Panc1 (cell line): ENCODE measurements around the gene PLBD1. TPM values are rescaled to one million over a fixed set of nuclear protein-coding genes. Genes with fewer than 3 reads are reported as not detected.

Source experiments
- ATAC-seq: fragments of 200-7000 bp; cut with Tn5 transposase; 2 replicates; pipeline ENCODE4 v1.9.1; 2020; ENCODE audit warnings: mild to moderate bottlenecking, moderate library complexity
- BruUV-seq: library from RNA; stranded (reverse); fragments of 400-500 nt; replicated peaks from 2 replicates; lab custom pipeline; 2021; lab: Mats Ljungman, UMichigan
- CTCF ChIA-PET: fragments of 300-600 bp; sonication (Branson Sonifier 250); formaldehyde crosslinking; loops from one replicate; lab custom pipeline; 2022; ENCODE audit warnings: antibody characterized with exemption; lab: Charles Lee
- POLR2A ChIA-PET: fragments of 300-600 bp; sonication (Branson Sonifier 250); formaldehyde crosslinking; loops from one replicate; lab custom pipeline; 2022; ENCODE audit warnings: antibody characterized with exemption; lab: Charles Lee
- DNase-seq: peaks from one replicate; pipeline ENCODE4 v3.0.0-alpha.2; 2010; ENCODE audit warnings: low read depth, low spot score
- H3K27ac ChIP-seq: 2 replicates; pipeline ENCODE4 v1.5.1; 2011; ENCODE audit warnings: mild to moderate bottlenecking, low read length, inconsistent platforms
- H3K27me3 ChIP-seq: fragments of 200-500 bp; sonication (Bioruptor generic); 2 replicates; pipeline ENCODE4 v1.6.0; 2014; ENCODE audit warnings: low read length, inconsistent platforms; ENCODE audit not compliant: control insufficient read depth, insufficient read depth
- H3K36me3 ChIP-seq: fragments of 200-500 bp; sonication (Bioruptor generic); 2 replicates; pipeline ENCODE4 v1.5.1; 2014; ENCODE audit warnings: inconsistent platforms, mild to moderate bottlenecking, low read length, moderate library complexity; ENCODE audit not compliant: control insufficient read depth, insufficient read depth
- H3K4me1 ChIP-seq: 2 replicates; pipeline ENCODE4 v1.5.1; 2011; ENCODE audit warnings: inconsistent platforms, mild to moderate bottlenecking, low read length, moderate library complexity; ENCODE audit not compliant: control insufficient read depth, insufficient read depth
- H3K4me3 ChIP-seq, 2 experiments: 2 replicates each; pipeline ENCODE4 v1.5.1; 2011 to 2012; ENCODE audit warnings: low read depth in 2 of 2, low read length in 2 of 2, mild to moderate bottlenecking in 2 of 2, inconsistent platforms in 1 of 2, moderate library complexity in 1 of 2
- H3K9me3 ChIP-seq: fragments of 200-500 bp; sonication (Bioruptor generic); 2 replicates; pipeline ENCODE4 v1.5.1; 2014; ENCODE audit warnings: low read depth, mild to moderate bottlenecking, inconsistent platforms, low read length, moderate library complexity; ENCODE audit not compliant: control insufficient read depth, insufficient read depth
- CTCF ChIP-seq: fragments of 450-650 bp; IDR thresholded peaks from 2 replicates; pipeline ENCODE4 v1.5.1; 2017; ENCODE audit warnings: mild to moderate bottlenecking
- POLR2AphosphoS5 ChIP-seq: IDR thresholded peaks from 2 replicates; pipeline ENCODE4 v1.6.1; 2012; ENCODE audit warnings: mild to moderate bottlenecking, low read depth, low read length, moderate library complexity
- SIN3A ChIP-seq: IDR thresholded peaks from 2 replicates; pipeline ENCODE4 v1.6.1; 2012; ENCODE audit warnings: low read depth, mild to moderate bottlenecking, low read length, moderate library complexity, borderline replicate concordance; ENCODE audit not compliant: insufficient read depth
- TCF7L2 ChIP-seq: IDR thresholded peaks from 2 replicates; pipeline ENCODE4 v1.6.1; 2011; ENCODE audit warnings: mild to moderate bottlenecking, low read depth, low read length, inconsistent platforms
- in situ Hi-C: cut with HindIII; loops from 2 replicates; pipeline ENCODE4 v1.10.0; 2016; ENCODE audit warnings: low sequenced_read_pairs, low pct_unique_long_range_greater_than_20kb
- intact Hi-C: fragments of 100-400 bp; cut with micrococcal nuclease; formaldehyde crosslinking; loops from one replicate; pipeline ENCODE4 v1.10.0; 2022; ENCODE audit not compliant: unreplicated experiment
- total RNA-seq: library from RNA; stranded (reverse); gene quantifications from one replicate; pipeline ENCODE4 v1.2.1, GENCODE V29; 2021; ENCODE audit not compliant: unreplicated experiment
- TF ChIP-seq, protein P1 (sequence below), 2 experiments: IDR thresholded peaks; 2 replicates each; pipeline ENCODE4 v1.6.1; 2011 to 2012; ENCODE audit warnings: low read depth in 2 of 2, control low read depth in 1 of 2, low read length in 1 of 2, mild to moderate bottlenecking in 1 of 2, moderate library complexity in 1 of 2; ENCODE audit not compliant: insufficient read depth in 1 of 2

PLBD1 gene
- total RNA-seq, 1 experiment from 2014 or later: 37.8 TPM

- Histone ChIP-seq H3K9me3 (peaks cover 6% of the 10 kb centered on the region; the same call in 1 of the 2 replicates), H3K4me3 (no peak overlapping the region), H3K36me3 (no peaks in the 10 kb centered on the region; the same call in 1 of the 2 replicates), H3K27ac (no peak overlapping the region), H3K27me3 (no peaks in the 10 kb centered on the region), H3K4me1 (no peaks in the 10 kb centered on the region)
- in situ Hi-C loops (no loop called here), intact Hi-C loops (no loop called here)
- ChIA-PET POLR2A (no interaction called here), CTCF (no interaction called here)
- DNase-seq (no peak), ATAC-seq (no peak)
- no TSS peak for BruUV-seq
- no peak for TF ChIP-seq SIN3A
- no peak for TF ChIP-seq POLR2AphosphoS5
- TF ChIP-seq TCF7L2: no peak
- TF ChIP-seq, protein P1, sequence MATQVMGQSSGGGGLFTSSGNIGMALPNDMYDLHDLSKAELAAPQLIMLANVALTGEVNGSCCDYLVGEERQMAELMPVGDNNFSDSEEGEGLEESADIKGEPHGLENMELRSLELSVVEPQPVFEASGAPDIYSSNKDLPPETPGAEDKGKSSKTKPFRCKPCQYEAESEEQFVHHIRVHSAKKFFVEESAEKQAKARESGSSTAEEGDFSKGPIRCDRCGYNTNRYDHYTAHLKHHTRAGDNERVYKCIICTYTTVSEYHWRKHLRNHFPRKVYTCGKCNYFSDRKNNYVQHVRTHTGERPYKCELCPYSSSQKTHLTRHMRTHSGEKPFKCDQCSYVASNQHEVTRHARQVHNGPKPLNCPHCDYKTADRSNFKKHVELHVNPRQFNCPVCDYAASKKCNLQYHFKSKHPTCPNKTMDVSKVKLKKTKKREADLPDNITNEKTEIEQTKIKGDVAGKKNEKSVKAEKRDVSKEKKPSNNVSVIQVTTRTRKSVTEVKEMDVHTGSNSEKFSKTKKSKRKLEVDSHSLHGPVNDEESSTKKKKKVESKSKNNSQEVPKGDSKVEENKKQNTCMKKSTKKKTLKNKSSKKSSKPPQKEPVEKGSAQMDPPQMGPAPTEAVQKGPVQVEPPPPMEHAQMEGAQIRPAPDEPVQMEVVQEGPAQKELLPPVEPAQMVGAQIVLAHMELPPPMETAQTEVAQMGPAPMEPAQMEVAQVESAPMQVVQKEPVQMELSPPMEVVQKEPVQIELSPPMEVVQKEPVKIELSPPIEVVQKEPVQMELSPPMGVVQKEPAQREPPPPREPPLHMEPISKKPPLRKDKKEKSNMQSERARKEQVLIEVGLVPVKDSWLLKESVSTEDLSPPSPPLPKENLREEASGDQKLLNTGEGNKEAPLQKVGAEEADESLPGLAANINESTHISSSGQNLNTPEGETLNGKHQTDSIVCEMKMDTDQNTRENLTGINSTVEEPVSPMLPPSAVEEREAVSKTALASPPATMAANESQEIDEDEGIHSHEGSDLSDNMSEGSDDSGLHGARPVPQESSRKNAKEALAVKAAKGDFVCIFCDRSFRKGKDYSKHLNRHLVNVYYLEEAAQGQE (IDR thresholded peaks at IDR 0.05; ENCODE audit: insufficient read depth in 1 of 2, low read depth in 2 of 2, low read length in 1 of 2): no peak
- TF ChIP-seq CTCF: no peak
These were observed 88.7 kb downstream of the PLBD1 start for GRCh38 chr12:14479004-14479403.

DNA sequence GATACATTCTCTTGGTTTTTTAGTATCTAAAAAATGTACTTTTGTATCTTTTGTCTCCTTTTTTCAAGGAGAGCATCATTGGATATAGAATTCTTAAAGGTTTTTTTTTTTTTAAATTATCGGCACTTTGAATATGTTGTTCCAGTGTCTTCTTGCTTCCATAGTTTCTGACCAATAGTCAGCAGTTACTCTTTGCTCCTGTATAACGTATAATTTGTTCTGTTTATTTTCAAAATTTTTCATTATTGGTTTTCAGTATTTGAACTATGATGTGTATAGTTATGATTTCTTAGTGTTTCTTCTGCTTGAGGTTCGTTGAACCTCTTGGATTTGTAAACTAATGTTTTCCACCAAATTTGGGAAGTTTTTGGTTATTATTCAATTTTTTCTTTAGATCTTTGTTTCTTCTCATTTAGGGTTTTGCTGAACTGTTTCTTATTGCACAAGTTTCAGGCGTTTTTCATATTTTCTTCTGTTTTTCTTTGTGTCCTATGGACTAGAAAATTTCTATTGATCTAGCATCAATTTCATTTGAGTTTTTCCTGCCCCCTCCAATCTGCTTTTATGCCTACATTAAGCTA, 93.9 kb downstream of the PLBD1 start:
- Histone ChIP-seq H3K4me1 (no peaks in the 10 kb centered on the region), H3K9me3 (peaks cover 22% of the 10 kb centered on the region; the same call in 1 of the 2 replicates), H3K27me3 (no peaks in the 10 kb centered on the region), H3K4me3 (no peak overlapping the region), H3K27ac (no peak overlapping the region), H3K36me3 (no peaks in the 10 kb centered on the region)
- ChIA-PET CTCF (interaction anchor here (0.7 kb wide), 1 partner anchor 56 kb away, joined by 5 read pairs; no protein-coding TSS in a partner anchor), POLR2A (interaction anchor here (0.6 to 0.7 kb wide), 2 partner anchors 100 to 260 kb away, joined by 4 to 6 read pairs; no protein-coding TSS in a partner anchor)
- in situ Hi-C loops: no loop called here
- ATAC-seq (no peak), DNase-seq (no peak)
- no TSS peak for BruUV-seq
- intact Hi-C loops: no loop called here
- TF ChIP-seq POLR2AphosphoS5 (no peak), TCF7L2 (no peak), SIN3A (no peak)

- DNase-seq (no peak), ATAC-seq (no peak)
- Histone ChIP-seq H3K36me3 (no peaks in the 10 kb centered on the region; the same call in 1 of the 2 replicates), H3K27ac (no peak overlapping the region), H3K4me1 (no peaks in the 10 kb centered on the region), H3K27me3 (no peaks in the 10 kb centered on the region), H3K9me3 (peaks cover 22% of the 10 kb centered on the region; the same call in 1 of the 2 replicates), H3K4me3 (no peak overlapping the region)
- intact Hi-C loops: no loop called here
- BruUV-seq: no TSS peak
- TF ChIP-seq SIN3A (no peak), CTCF (no peak), POLR2AphosphoS5 (no peak), TCF7L2 (no peak)
- TF ChIP-seq, protein P1 (IDR thresholded peaks at IDR 0.05; ENCODE audit: insufficient read depth in 1 of 2, low read depth in 2 of 2, low read length in 1 of 2): no peak
- in situ Hi-C loops: no loop called here
- ChIA-PET CTCF (no interaction called here), POLR2A (no interaction called here)
These were observed 96.2 kb downstream of the PLBD1 start for GRCh38 chr12:14471497-14471896.
